ENCODE measurements around the gene NOS3. TPM values are rescaled to one million over a fixed set of nuclear protein-coding genes. Genes with fewer than 3 reads are reported as not detected.

The NOS3 gene
- polyA plus RNA-seq, 3 donors = 0.26 to 0.72 (median 0.39) TPM

DNA sequence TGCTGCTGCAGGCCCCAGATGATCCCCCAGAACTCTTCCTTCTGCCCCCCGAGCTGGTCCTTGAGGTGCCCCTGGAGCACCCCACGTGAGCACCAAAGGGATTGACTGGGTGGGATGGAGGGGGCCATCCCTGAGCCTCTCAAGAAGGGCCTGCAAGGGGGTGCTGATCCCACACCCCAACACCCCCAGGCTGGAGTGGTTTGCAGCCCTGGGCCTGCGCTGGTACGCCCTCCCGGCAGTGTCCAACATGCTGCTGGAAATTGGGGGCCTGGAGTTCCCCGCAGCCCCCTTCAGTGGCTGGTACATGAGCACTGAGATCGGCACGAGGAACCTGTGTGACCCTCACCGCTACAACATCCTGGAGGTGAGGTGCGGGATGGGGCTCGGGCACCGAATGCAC, 8.2 kb downstream of the NOS3 start:
- no peak overlapping the region for H3K27ac ChIP-seq (ENCODE audit: low read depth in 1 of 2, low read length in 2 of 2)
- intact Hi-C loops (cut with micrococcal nuclease) = no loop called here
- H4K20me1 ChIP-seq (ENCODE audit: insufficient read depth, low read length) = no peaks in the 10 kb centered on the region
- peaks cover 30% of the 10 kb centered on the region for H3K4me1 Mint-ChIP-seq
- no peaks in the 10 kb centered on the region for H3K9me3 ChIP-seq (replicated peaks in 1 of 2; ENCODE audit: control insufficient read depth in 1 of 2, insufficient read depth in 1 of 2, low read length in 2 of 2)
- H3K79me2 ChIP-seq (ENCODE audit: insufficient read depth, low read length) = no peaks in the 10 kb centered on the region
- peaks cover 21 to 26% of the 10 kb centered on the region in 2 donors for H3K4me1 ChIP-seq (ENCODE audit: control insufficient read depth in 1 of 2, insufficient read depth in 2 of 2, low read length in 2 of 2)
- H3K9me3 Mint-ChIP-seq = peaks cover 0 to 2% (median 0%) of the 10 kb centered on the region in 7 donors
- H3K4me3 Mint-ChIP-seq = no peak overlapping the region
- peaks cover 19 to 41% (median 25%) of the 10 kb centered on the region in 3 donors for H3K27me3 Mint-ChIP-seq (ENCODE audit: low read depth in 3 of 3)
- H3K36me3 ChIP-seq (replicated peaks in 1 of 2; ENCODE audit: control insufficient read depth in 1 of 2, insufficient read depth in 2 of 2, low read length in 2 of 2) = no peaks in the 10 kb centered on the region
- TF ChIP-seq, protein P1, sequence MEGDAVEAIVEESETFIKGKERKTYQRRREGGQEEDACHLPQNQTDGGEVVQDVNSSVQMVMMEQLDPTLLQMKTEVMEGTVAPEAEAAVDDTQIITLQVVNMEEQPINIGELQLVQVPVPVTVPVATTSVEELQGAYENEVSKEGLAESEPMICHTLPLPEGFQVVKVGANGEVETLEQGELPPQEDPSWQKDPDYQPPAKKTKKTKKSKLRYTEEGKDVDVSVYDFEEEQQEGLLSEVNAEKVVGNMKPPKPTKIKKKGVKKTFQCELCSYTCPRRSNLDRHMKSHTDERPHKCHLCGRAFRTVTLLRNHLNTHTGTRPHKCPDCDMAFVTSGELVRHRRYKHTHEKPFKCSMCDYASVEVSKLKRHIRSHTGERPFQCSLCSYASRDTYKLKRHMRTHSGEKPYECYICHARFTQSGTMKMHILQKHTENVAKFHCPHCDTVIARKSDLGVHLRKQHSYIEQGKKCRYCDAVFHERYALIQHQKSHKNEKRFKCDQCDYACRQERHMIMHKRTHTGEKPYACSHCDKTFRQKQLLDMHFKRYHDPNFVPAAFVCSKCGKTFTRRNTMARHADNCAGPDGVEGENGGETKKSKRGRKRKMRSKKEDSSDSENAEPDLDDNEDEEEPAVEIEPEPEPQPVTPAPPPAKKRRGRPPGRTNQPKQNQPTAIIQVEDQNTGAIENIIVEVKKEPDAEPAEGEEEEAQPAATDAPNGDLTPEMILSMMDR (IDR thresholded peaks at IDR 0.05) = no peak
- H3K4me2 ChIP-seq (replicated peaks; ENCODE audit: extremely low read depth, low read length, poor library complexity, severe bottlenecking) = no peak overlapping the region
- DNase-seq = no peak
- H3K4me3 ChIP-seq (replicated peaks in 1 of 3; ENCODE audit: low read depth in 2 of 3, low read length in 3 of 3) = no peak overlapping the region
- no peak overlapping the region for H3K27ac Mint-ChIP-seq
- H3K9ac ChIP-seq (ENCODE audit: insufficient read depth, low read length, poor library complexity, severe bottlenecking) = no peak overlapping the region
- peaks cover 0 to 10% of the 10 kb centered on the region in 2 donors for H3K27me3 ChIP-seq (ENCODE audit: control insufficient read depth in 2 of 2, insufficient read depth in 2 of 2, low read length in 2 of 2)
- 95% methylated on average over 10 of the region's 12 CpGs for WGBS (ENCODE audit: insufficient coverage)
- no peaks in the 10 kb centered on the region for H3K36me3 Mint-ChIP-seq
- no peak overlapping the region for H2AFZ ChIP-seq (ENCODE audit: insufficient read depth, low read depth, low read length, poor library complexity, severe bottlenecking)

DNA sequence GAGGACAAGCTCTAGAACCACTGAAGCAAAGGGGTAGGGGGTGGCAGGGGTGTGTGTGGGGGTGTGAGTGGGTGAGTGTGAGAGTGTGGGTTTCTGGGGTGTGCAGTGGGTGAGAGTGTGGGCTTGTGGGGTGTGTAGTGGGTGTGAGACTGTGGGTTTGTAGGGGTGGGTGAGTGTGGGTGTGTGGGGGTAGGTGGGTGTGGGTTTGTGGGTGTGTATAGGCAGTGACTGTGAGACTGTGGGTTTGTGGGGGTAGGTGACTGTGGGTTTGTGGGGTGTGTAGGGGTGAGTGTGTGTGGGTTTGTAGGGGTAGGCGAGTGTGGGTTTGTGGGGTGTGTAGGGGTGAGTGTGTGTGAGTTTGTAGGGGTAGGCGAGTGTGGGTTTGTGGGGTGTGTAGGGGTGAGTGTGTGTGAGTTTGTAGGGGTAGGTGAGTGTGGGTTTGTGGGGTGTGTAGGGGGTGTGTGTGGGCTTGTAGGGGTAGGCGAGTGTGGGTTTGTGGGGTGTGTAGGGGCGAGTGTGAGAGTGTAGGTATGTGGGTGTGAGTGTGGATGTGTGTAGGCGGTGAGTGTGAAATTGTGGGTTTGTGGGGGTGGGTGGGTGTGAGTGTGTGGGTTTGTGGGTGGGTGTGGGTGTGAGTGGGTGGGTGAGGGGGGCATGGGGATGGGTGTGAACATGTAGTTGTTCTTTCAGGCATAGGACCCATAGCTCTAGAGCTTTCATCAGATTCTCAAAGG, 8.8 kb downstream of the NOS3 start:
- intact Hi-C loops (cut with micrococcal nuclease) = no loop called here
- Mint-ChIP-seq H3K4me3 (no peak overlapping the region), H3K36me3 (no peaks in the 10 kb centered on the region), H3K4me1 (peaks cover 23% of the 10 kb centered on the region), H3K9me3 (peaks cover 0 to 2% (median 0%) of the 10 kb centered on the region in 7 donors), H3K27ac (no peak overlapping the region), H3K27me3 (ENCODE audit: low read depth in 3 of 3) (peaks cover 19 to 44% (median 25%) of the 10 kb centered on the region in 3 donors)
- no peaks in the 10 kb centered on the region for H4K20me1 ChIP-seq (ENCODE audit: insufficient read depth, low read length)
- no peaks in the 10 kb centered on the region for H3K36me3 ChIP-seq (replicated peaks in 1 of 2; ENCODE audit: control insufficient read depth in 1 of 2, insufficient read depth in 2 of 2, low read length in 2 of 2)
- H3K27me3 ChIP-seq (ENCODE audit: control insufficient read depth in 2 of 2, insufficient read depth in 2 of 2, low read length in 2 of 2) = peaks cover 0 to 10% of the 10 kb centered on the region in 2 donors
- H3K9me3 ChIP-seq (replicated peaks in 1 of 2; ENCODE audit: control insufficient read depth in 1 of 2, insufficient read depth in 1 of 2, low read length in 2 of 2) = no peaks in the 10 kb centered on the region
- WGBS (ENCODE audit: insufficient coverage) = 100% methylated on average over 3 of the region's 5 CpGs
- H3K79me2 ChIP-seq (ENCODE audit: insufficient read depth, low read length) = no peaks in the 10 kb centered on the region
- no peak overlapping the region for H3K4me3 ChIP-seq (replicated peaks in 1 of 3; ENCODE audit: low read depth in 2 of 3, low read length in 3 of 3)
- H3K4me1 ChIP-seq (ENCODE audit: control insufficient read depth in 1 of 2, insufficient read depth in 2 of 2, low read length in 2 of 2) = peaks cover 14 to 19% of the 10 kb centered on the region in 2 donors
- TF ChIP-seq, protein P1 (IDR thresholded peaks at IDR 0.05) = no peak
- no peak overlapping the region for H2AFZ ChIP-seq (ENCODE audit: insufficient read depth, low read depth, low read length, poor library complexity, severe bottlenecking)
- H3K9ac ChIP-seq (ENCODE audit: insufficient read depth, low read length, poor library complexity, severe bottlenecking) = no peak overlapping the region
- no peak overlapping the region for H3K27ac ChIP-seq (ENCODE audit: low read depth in 1 of 2, low read length in 2 of 2)
- no peak overlapping the region for H3K4me2 ChIP-seq (replicated peaks; ENCODE audit: extremely low read depth, low read length, poor library complexity, severe bottlenecking)
- DNase-seq = no peak

Data from CD14-positive monocyte (primary cell).